Cardiac muscle cell (in vitro differentiated cells and primary cell): ENCODE data around the gene TLR9. TPM values are rescaled to one million over a fixed set of nuclear protein-coding genes. Genes with fewer than 3 reads are reported as not detected.

Experiments
- DNase-seq, 2 donors: peaks; one replicate each; pipeline versions ENCODE4 v3.0.0 to v3.0.0-alpha.2; 2010 to 2017; ENCODE audit warnings: low read depth in 1 of 2, low spot score in 1 of 2
- H3K27ac ChIP-seq: fragments of 200-600 bp; sonication (generic); 2 replicates; pipeline ENCODE4 v1.5.1; 2016
- H3K27me3 ChIP-seq: fragments of 200-600 bp; sonication (generic); 2 replicates; pipeline ENCODE4 v1.6.0; 2016; ENCODE audit warnings: control low read depth
- H3K36me3 ChIP-seq: fragments of 200-600 bp; sonication (generic); 2 replicates; pipeline ENCODE4 v1.5.1; 2016; ENCODE audit warnings: control low read depth
- H3K4me1 ChIP-seq: fragments of 200-600 bp; sonication (generic); 2 replicates; pipeline ENCODE4 v1.8.1; 2017; ENCODE audit warnings: low read depth, mild to moderate bottlenecking, mixed run types
- H3K4me3 ChIP-seq: fragments of 200-600 bp; sonication (generic); 2 replicates; pipeline ENCODE4 v1.5.1; 2016; ENCODE audit warnings: mild to moderate bottlenecking
- H3K9me3 ChIP-seq: fragments of 200-600 bp; sonication (generic); 2 replicates; pipeline ENCODE4 v1.5.1; 2017; ENCODE audit warnings: low read depth, mild to moderate bottlenecking, control low read depth
- CTCF ChIP-seq: IDR thresholded peaks from 2 replicates; pipeline ENCODE4 v1.5.1; 2012; ENCODE audit warnings: low read depth, mild to moderate bottlenecking, low read length
- polyA plus RNA-seq: library from polyadenylated mRNA; unstranded; fragments of >200 nt; fragmentation: Nextera tagmentation; extraction: Ambion mirVana; gene quantifications from 2 replicates; pipeline ENCODE4 v1.2.1, GENCODE V29; 2016
- total RNA-seq: library from RNA; depleted of rRNA; stranded (reverse); fragments of >200 nt; gene quantifications from 2 replicates; pipeline ENCODE4 v1.2.3, GENCODE V29; 2016

Gene TLR9
- total and polyA plus RNA-seq, 2 experiments from 2014 or later = 0.15 TPM; not detected in 1

GRCh38 chr3:52222319-52223221 lies 2.9 kb downstream of the TLR9 start:
- no peak overlapping the region for H3K4me3 ChIP-seq
- no peak for TF ChIP-seq CTCF
- H3K27me3 ChIP-seq = no peaks in the 10 kb centered on the region
- no peak for DNase-seq
- peaks cover 5% of the 10 kb centered on the region for H3K4me1 ChIP-seq
- no peaks in the 10 kb centered on the region for H3K9me3 ChIP-seq
- H3K36me3 ChIP-seq = no peaks in the 10 kb centered on the region
- H3K27ac ChIP-seq = no peak overlapping the region

GRCh38 chr3:52221563-52222318 lies 3.7 kb downstream of the TLR9 start:
- TF ChIP-seq CTCF = no peak
- H3K27me3 ChIP-seq = no peaks in the 10 kb centered on the region
- no peak for DNase-seq
- peaks cover 5% of the 10 kb centered on the region for H3K4me1 ChIP-seq
- H3K9me3 ChIP-seq = no peaks in the 10 kb centered on the region
- H3K36me3 ChIP-seq = no peaks in the 10 kb centered on the region
- no peak overlapping the region for H3K27ac ChIP-seq
- no peak overlapping the region for H3K4me3 ChIP-seq

GRCh38 chr3:52221141-52221562 lies 4.3 kb downstream of the TLR9 start:
- H3K27ac ChIP-seq = no peak overlapping the region
- TF ChIP-seq CTCF = no peak
- H3K4me3 ChIP-seq = no peak overlapping the region
- no peaks in the 10 kb centered on the region for H3K9me3 ChIP-seq
- H3K36me3 ChIP-seq = no peaks in the 10 kb centered on the region
- no peaks in the 10 kb centered on the region for H3K27me3 ChIP-seq
- H3K4me1 ChIP-seq = peaks cover 5% of the 10 kb centered on the region
- no peak for DNase-seq

- peak; percentile 95 for TF ChIP-seq CTCF
- Histone ChIP-seq H3K36me3 (peaks cover 1% of the 10 kb centered on the region), H3K4me3 (no peak overlapping the region), H3K27ac (no peak overlapping the region), H3K27me3 (no peaks in the 10 kb centered on the region), H3K9me3 (no peaks in the 10 kb centered on the region), H3K4me1 (peaks cover 5% of the 10 kb centered on the region)
- peak; percentile 84 to 87 for DNase-seq
These were observed 4.9 kb downstream of the TLR9 start for GRCh38 chr3:52220380-52221026.

GRCh38 chr3:52218937-52219650 lies 6.4 kb downstream of the TLR9 start:
- TF ChIP-seq CTCF = no peak
- Histone ChIP-seq H3K36me3 (peaks cover 13% of the 10 kb centered on the region), H3K9me3 (no peaks in the 10 kb centered on the region), H3K4me1 (peaks cover 5% of the 10 kb centered on the region), H3K27ac (peak overlapping the region; percentile 57), H3K4me3 (no peak overlapping the region), H3K27me3 (no peaks in the 10 kb centered on the region)
- DNase-seq = no peak
